Coronary artery (tissue), 2 donors: Measurements from ENCODE around the gene HTR6.
A peak's percentile ranks its signal among the peaks of the same experiment; 100 is the strongest.

Experiments used
- DNase-seq: peaks from one replicate; pipeline ENCODE4 v3.0.0-alpha.2; 2017; ENCODE audit warnings: low spot score
- H3K27ac ChIP-seq, 2 donors: fragments of 200-600 bp; sonication (generic); one replicate each; pipeline ENCODE4 v1.5.1; 2016 to 2019
- H3K4me3 ChIP-seq: fragments of 200-600 bp; sonication (generic); 2 replicates; pipeline ENCODE4 v1.5.1; 2016; ENCODE audit warnings: mild to moderate bottlenecking, moderate library complexity
- TF ChIP-seq, protein P1 (sequence below): fragments of 200-600 bp; sonication (generic); IDR thresholded peaks from one replicate; pipeline ENCODE4 v1.5.1; 2019; ENCODE audit warnings: antibody characterized with exemption

Gene HTR6

DNA sequence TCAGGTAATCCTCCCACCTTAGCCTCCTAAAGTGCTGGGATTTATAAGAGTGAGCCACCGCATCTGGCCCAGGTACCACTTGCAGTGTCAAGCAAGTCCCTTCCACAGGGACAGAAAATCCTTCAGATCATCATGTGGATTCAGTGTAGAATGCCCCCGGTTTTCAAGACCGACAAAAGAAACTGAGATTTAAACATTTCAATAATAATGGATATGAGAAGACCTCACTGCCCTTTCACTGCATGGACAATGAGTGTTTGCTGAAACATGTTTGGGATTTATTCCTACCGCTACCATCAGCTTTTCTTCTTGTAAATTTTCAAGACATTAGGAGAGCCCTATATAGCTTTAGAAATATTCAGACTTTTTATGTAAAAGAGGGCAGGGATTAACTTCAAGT, 41.5 kb downstream of the HTR6 start:
- Histone ChIP-seq H3K27ac (no peak overlapping the region), H3K4me3 (no peak overlapping the region)
- TF ChIP-seq, protein P1, sequence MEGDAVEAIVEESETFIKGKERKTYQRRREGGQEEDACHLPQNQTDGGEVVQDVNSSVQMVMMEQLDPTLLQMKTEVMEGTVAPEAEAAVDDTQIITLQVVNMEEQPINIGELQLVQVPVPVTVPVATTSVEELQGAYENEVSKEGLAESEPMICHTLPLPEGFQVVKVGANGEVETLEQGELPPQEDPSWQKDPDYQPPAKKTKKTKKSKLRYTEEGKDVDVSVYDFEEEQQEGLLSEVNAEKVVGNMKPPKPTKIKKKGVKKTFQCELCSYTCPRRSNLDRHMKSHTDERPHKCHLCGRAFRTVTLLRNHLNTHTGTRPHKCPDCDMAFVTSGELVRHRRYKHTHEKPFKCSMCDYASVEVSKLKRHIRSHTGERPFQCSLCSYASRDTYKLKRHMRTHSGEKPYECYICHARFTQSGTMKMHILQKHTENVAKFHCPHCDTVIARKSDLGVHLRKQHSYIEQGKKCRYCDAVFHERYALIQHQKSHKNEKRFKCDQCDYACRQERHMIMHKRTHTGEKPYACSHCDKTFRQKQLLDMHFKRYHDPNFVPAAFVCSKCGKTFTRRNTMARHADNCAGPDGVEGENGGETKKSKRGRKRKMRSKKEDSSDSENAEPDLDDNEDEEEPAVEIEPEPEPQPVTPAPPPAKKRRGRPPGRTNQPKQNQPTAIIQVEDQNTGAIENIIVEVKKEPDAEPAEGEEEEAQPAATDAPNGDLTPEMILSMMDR: no peak
- DNase-seq: no peak

DNA sequence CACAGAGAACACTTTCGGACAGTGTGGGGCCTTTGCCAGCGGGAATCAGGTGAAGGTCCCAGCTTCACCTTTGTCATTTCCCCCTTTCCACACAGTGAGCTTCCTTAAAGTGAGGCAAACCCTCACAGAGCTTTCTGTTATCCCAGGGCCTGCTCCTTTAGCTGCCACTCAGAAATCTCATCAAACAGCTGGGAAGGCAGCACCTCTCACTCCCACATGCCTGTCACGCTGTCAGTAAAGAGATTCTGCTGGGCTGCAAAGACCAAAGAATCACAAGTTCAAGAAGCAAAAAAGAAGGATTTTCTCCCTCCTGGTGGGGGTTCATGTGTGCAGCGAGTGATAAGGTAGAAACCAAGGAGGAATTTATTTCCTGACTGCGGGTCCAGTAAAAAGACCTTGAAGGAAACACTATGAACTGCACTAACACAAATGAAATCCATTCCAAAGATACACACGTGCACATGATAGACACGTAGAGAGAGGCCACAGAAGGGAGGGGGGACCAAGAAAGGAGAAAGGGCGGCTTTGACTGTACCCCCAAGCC, 44.0 kb downstream of the HTR6 start:
- H3K27ac ChIP-seq: no peak overlapping the region
- TF ChIP-seq, protein P1: no peak
- no peak overlapping the region for H3K4me3 ChIP-seq
- DNase-seq: no peak

DNA sequence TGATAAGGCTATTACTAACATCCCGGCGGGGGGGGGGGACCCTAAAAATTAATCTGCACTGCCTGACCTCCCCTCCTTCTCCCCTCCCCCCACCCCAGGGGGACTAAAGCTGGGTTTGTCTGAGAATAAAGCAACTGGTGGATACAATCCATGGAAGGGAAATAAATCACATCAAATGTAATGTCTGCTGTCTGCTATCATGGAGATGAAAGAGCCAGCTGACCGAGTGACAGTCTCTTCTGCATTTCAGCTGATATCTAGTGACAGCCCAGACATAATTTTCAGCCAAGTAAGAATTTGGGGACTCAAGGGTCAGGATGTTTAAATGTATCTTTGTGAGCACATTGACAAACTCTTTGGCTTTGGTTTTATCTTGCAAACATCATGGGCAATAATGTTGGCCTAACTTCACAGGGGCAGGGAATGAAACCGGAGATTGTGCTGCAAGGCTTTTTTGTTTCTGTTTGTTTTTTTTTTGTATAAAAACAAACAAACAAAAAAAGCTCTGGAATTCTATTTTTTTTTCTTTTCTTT, 44.7 kb downstream of the HTR6 start:
- no peak overlapping the region for H3K27ac ChIP-seq
- DNase-seq: no peak
- TF ChIP-seq, protein P1: no peak

DNA sequence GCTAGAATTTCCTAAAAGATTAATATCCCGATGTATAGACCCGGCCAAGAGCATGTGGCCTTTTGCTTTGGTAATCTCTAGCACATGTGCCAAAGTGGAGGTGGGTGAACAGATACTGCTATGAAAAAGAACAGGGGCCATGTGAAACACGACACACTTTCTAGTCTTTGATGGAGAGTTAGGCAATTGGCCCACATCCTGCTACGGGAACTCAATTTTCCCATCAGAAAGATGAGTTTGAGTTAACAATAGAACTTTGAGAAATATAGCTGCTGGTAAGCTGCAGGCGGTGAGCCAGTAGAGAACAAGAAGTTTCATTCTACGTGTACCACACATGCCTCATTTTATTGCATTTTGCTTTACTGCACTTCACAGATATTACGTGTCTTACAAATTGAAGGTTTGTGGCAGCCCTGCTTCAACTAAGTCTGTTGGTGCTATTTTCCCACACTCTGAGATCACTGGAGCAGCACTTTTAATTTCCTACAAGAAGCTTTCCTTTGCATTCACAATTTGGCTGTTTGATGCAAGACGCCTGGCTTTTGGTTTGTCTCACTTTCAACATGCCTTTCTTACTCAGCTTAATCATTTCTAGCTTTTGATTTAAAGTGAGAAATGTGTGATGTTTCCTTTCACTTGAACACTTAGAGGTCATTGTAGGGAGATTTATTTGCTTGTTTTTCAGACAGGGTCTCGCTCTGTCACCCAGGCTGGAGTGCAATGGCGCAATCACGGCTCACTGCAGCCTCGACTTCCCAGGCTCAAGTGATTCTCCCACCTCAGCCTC, 46.3 kb downstream of the HTR6 start:
- Histone ChIP-seq H3K27ac (no peak overlapping the region), H3K4me3 (no peak overlapping the region)
- DNase-seq: no peak
- TF ChIP-seq, protein P1: no peak

More for the DNA sequence above, 44.7 kb downstream of the HTR6 start:
- no peak overlapping the region for H3K4me3 ChIP-seq

- Histone ChIP-seq H3K27ac (no peak overlapping the region), H3K4me3 (no peak overlapping the region)
- TF ChIP-seq, protein P1: no peak
- DNase-seq: no peak
These were observed 48.3 kb downstream of the HTR6 start for GRCh38 chr1:19712928-19713327.

GRCh38 chr1:19715334-19716203, 50.9 kb downstream of the HTR6 start:
- TF ChIP-seq, protein P1: peak; percentile 60
- Histone ChIP-seq H3K4me3 (no peak overlapping the region), H3K27ac (no peak overlapping the region)
- peak; percentile 84 for DNase-seq
